Loucy (cell line): ENCODE measurements around the gene TRIM2.

Experiments used
- H2AFZ ChIP-seq: fragments of 200-600 bp; sonication (generic); 2 replicates; pipeline ENCODE4 v1.6.0; 2016; ENCODE audit warnings: antibody characterized with exemption, mild to moderate bottlenecking, low read length, moderate library complexity
- H3F3A ChIP-seq: fragments of 200-600 bp; 2 replicates; pipeline ENCODE4 v1.6.0; 2016; ENCODE audit warnings: antibody characterized with exemption, low read depth, mild to moderate bottlenecking
- H3K27me3 ChIP-seq: fragments of 200-600 bp; sonication (generic); 2 replicates; pipeline ENCODE4 v1.6.1; 2014; ENCODE audit warnings: low read length, mild to moderate bottlenecking; ENCODE audit not compliant: insufficient read depth, poor library complexity, severe bottlenecking
- H3K36me3 ChIP-seq: fragments of 200-600 bp; sonication (generic); 2 replicates; pipeline ENCODE4 v1.6.1; 2016; ENCODE audit warnings: low read length; ENCODE audit not compliant: insufficient read depth
- H3K4me1 ChIP-seq: fragments of 200-600 bp; sonication (generic); 2 replicates; pipeline ENCODE4 v1.5.1; 2014; ENCODE audit warnings: low read length, mild to moderate bottlenecking; ENCODE audit not compliant: insufficient read depth, poor library complexity, severe bottlenecking
- H3K4me2 ChIP-seq: fragments of 200-600 bp; sonication (generic); 2 replicates; pipeline ENCODE4 v1.6.0; 2014; ENCODE audit warnings: antibody characterized with exemption, low read length, low read depth, mild to moderate bottlenecking; ENCODE audit not compliant: poor library complexity, severe bottlenecking
- H3K4me3 ChIP-seq: fragments of 200-600 bp; sonication (generic); 2 replicates; pipeline ENCODE4 v1.5.1; 2014; ENCODE audit warnings: low read length, mild to moderate bottlenecking, mixed read lengths; ENCODE audit not compliant: poor library complexity, severe bottlenecking
- H3K79me2 ChIP-seq: fragments of 200-600 bp; sonication (generic); 2 replicates; pipeline ENCODE4 v1.6.1; 2014; ENCODE audit warnings: low read length; ENCODE audit not compliant: insufficient read depth
- H3K9ac ChIP-seq: fragments of 200-600 bp; sonication (generic); 2 replicates; pipeline ENCODE4 v1.6.0; 2014; ENCODE audit warnings: mild to moderate bottlenecking, low read depth, low read length, moderate library complexity; ENCODE audit not compliant: poor library complexity, severe bottlenecking
- H3K9me2 ChIP-seq: fragments of 200-600 bp; sonication (generic); replicated peaks from 2 replicates; pipeline ENCODE4 v1.6.1; 2016; ENCODE audit warnings: low read depth, low read length, mixed read lengths
- H3K9me3 ChIP-seq: fragments of 200-600 bp; sonication (generic); 2 replicates; pipeline ENCODE4 v1.6.1; 2014; ENCODE audit warnings: mild to moderate bottlenecking, antibody characterized with exemption, low read length, low read depth; ENCODE audit not compliant: insufficient read depth
- H4K20me1 ChIP-seq: fragments of 200-600 bp; sonication (generic); 2 replicates; pipeline ENCODE4 v1.6.0; 2014; ENCODE audit warnings: antibody characterized with exemption, low read length, mild to moderate bottlenecking; ENCODE audit not compliant: insufficient read depth, poor library complexity, severe bottlenecking
- CTCF ChIP-seq: fragments of 200-600 bp; sonication (generic); conservative IDR thresholded peaks from 2 replicates; pipeline ENCODE4 v1.5.1; 2014; ENCODE audit warnings: mild to moderate bottlenecking, antibody characterized with exemption, low read length
- EZH2phosphoT487 ChIP-seq: fragments of 200-600 bp; IDR thresholded peaks from 2 replicates; pipeline ENCODE4 v1.6.1; 2018; ENCODE audit warnings: antibody characterized with exemption, mild to moderate bottlenecking, moderate library complexity, borderline replicate concordance

TRIM2 gene

DNA sequence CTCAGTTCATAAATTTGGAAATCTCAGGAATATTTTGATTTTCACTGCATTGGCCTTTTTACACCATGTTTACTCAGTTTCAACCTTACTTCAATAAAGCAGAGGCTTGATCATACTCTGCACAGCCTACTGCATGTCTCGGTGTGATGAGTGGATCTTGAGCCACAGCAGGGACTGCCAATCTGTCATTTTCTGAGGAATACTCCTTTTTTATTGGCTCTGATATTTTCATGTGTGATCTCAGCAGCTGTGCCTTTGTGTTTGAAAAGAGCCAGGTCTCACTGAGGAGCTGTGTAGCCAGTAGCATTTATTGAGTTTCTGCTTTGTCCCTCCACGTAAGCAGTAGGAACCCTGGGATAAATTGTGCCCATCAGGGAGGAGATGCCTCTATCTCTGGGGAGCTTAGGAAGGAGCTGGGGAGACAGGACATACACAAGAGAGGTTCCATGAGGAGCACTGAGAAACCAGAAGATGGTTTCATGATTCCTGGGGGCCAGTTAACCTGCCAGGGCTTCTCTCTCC is 18.9 kb upstream of the TRIM2 start:
- H3K4me1 ChIP-seq, result peaks cover 41% of the 10 kb centered on the region
- H3F3A ChIP-seq, result no peaks in the 10 kb centered on the region
- H3K9me2 ChIP-seq, result no peaks in the 10 kb centered on the region
- H3K27me3 ChIP-seq, result no peaks in the 10 kb centered on the region
- H4K20me1 ChIP-seq, result no peaks in the 10 kb centered on the region
- H3K9ac ChIP-seq, result no peak overlapping the region
- H3K36me3 ChIP-seq, result no peaks in the 10 kb centered on the region
- H2AFZ ChIP-seq, result no peak overlapping the region
- H3K4me2 ChIP-seq, result no peak overlapping the region
- TF ChIP-seq CTCF, result no peak
- no peak for TF ChIP-seq EZH2phosphoT487
- no peaks in the 10 kb centered on the region for H3K9me3 ChIP-seq
- H3K4me3 ChIP-seq, result no peak overlapping the region
- no peaks in the 10 kb centered on the region for H3K79me2 ChIP-seq

GRCh38 chr4:153186046-153186728 is 18.1 kb upstream of the TRIM2 start:
- Histone ChIP-seq H3K4me1 (peaks cover 35% of the 10 kb centered on the region), H3K9me2 (no peaks in the 10 kb centered on the region), H3K27me3 (no peaks in the 10 kb centered on the region), H3K9ac (no peak overlapping the region), H3K9me3 (no peaks in the 10 kb centered on the region), H3F3A (no peaks in the 10 kb centered on the region), H3K36me3 (no peaks in the 10 kb centered on the region), H4K20me1 (no peaks in the 10 kb centered on the region), H3K4me3 (no peak overlapping the region), H3K4me2 (no peak overlapping the region), H2AFZ (no peak overlapping the region), H3K79me2 (no peaks in the 10 kb centered on the region)
- TF ChIP-seq EZH2phosphoT487 (no peak), CTCF (no peak)

DNA sequence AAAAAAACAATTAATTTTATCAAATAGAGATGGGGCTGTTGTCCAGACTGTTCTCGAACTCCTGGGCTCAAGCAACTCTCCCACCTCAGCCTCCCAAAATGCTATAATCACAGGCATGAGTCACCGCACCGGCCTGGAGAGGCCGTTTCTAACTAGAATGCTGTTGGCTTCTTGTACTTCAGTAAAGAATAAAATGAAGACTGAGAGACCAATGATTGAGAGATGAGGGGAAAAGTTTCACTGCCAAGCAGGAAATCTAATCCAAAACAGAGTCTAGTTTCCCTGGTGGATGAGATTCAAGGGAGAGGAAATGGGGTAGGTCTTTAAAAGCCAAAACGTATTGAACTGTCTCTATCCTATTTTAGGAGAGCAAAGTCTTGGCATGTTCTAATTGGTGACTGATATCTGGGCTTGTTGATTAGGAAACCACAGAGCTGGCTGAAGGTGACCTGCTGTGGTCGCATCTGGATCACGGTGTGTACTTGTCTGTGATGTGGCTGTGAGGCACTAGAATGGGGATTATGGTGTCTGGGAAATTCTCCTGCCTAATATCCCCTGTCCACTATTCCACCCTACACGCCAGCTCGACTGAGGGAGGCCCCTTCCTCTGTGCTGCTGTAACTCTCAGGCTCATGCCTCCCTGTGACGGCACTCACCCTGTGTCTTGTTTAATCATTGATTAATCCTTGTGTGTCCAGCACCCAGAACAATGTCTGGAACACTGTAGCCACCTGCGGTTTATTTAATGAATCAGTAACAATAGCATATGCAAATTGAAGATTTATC is 15.0 kb upstream of the TRIM2 start:
- Histone ChIP-seq H3K9me3 (no peaks in the 10 kb centered on the region), H3K9ac (no peak overlapping the region), H3K27me3 (no peaks in the 10 kb centered on the region), H3F3A (no peaks in the 10 kb centered on the region), H3K4me3 (no peak overlapping the region), H3K4me1 (peaks cover 18% of the 10 kb centered on the region), H4K20me1 (no peaks in the 10 kb centered on the region), H3K9me2 (no peaks in the 10 kb centered on the region), H2AFZ (no peak overlapping the region), H3K4me2 (peak overlapping the region; percentile 7), H3K36me3 (no peaks in the 10 kb centered on the region), H3K79me2 (no peaks in the 10 kb centered on the region)
- TF ChIP-seq CTCF, result no peak
- TF ChIP-seq EZH2phosphoT487, result no peak
